ENCODE results near the gene EXOC8.
"Not testable (repeated sequence)": the region's sequence is repeated elsewhere in the genome, so short reads cannot be mapped to it uniquely, and the experiment has no call there.

EXOC8 gene

GRCh38 chr1:231351816-231352215 is 14.2 kb upstream of the EXOC8 start:
- no peak for DNase-seq (ENCODE audit: low read depth)

- DNase-seq (ENCODE audit: low read depth): not testable (repeated sequence)
Measured at GRCh38 chr1:231348856-231349255, 11.2 kb upstream of the EXOC8 start.

GRCh38 chr1:231348442-231348841 is 10.8 kb upstream of the EXOC8 start:
- no peak for DNase-seq (ENCODE audit: low read depth)

GRCh38 chr1:231347961-231348360 is 10.3 kb upstream of the EXOC8 start:
- no peak for DNase-seq (ENCODE audit: low read depth)

GRCh38 chr1:231340328-231341013 is 2.8 kb upstream of the EXOC8 start:
- DNase-seq (ENCODE audit: low read depth): no peak

- DNase-seq (ENCODE audit: low read depth): no peak
Measured at GRCh38 chr1:231338270-231339128, 847 bp upstream of the EXOC8 start, which contains the start of gene SPRTN. SPRTN (plus strand) TSS chr1:231338293; CDS start chr1:231338384, 91 bp downstream.

- no peak for DNase-seq (ENCODE audit: low read depth)
Measured at GRCh38 chr1:231337043-231337471, 595 bp downstream of the EXOC8 start.

GRCh38 chr1:231335663-231336602 is 1.7 kb downstream of the EXOC8 start:
- DNase-seq (ENCODE audit: low read depth): no peak

- no peak for DNase-seq (ENCODE audit: low read depth)
Measured at GRCh38 chr1:231334952-231335351, 2.7 kb downstream of the EXOC8 start.

GRCh38 chr1:231334079-231334666 is 3.5 kb downstream of the EXOC8 start:
- DNase-seq (ENCODE audit: low read depth): no peak

GRCh38 chr1:231332761-231333160 is 4.9 kb downstream of the EXOC8 start:
- DNase-seq (ENCODE audit: low read depth): no peak

- no peak for DNase-seq (ENCODE audit: low read depth)
Measured at GRCh38 chr1:231329483-231329882, 8.2 kb downstream of the EXOC8 start.

- no peak for DNase-seq (ENCODE audit: low read depth)
Measured at GRCh38 chr1:231327617-231328016, 10.0 kb downstream of the EXOC8 start.

- no peak for DNase-seq (ENCODE audit: low read depth)
Measured at GRCh38 chr1:231326248-231326647, 11.4 kb downstream of the EXOC8 start.

GRCh38 chr1:231324660-231325059 is 13.0 kb downstream of the EXOC8 start:
- no peak for DNase-seq (ENCODE audit: low read depth)

GRCh38 chr1:231322880-231323530 is 14.6 kb downstream of the EXOC8 start:
- DNase-seq (ENCODE audit: low read depth): no peak

- DNase-seq (ENCODE audit: low read depth): no peak
Measured at GRCh38 chr1:231319080-231319479, 18.6 kb downstream of the EXOC8 start.

- DNase-seq (ENCODE audit: low read depth): no peak
Measured at GRCh38 chr1:231318568-231318967, 19.1 kb downstream of the EXOC8 start.

- no peak for DNase-seq (ENCODE audit: low read depth)
Measured at GRCh38 chr1:231318015-231318355, 19.7 kb downstream of the EXOC8 start.

- DNase-seq (ENCODE audit: low read depth): no peak
Measured at GRCh38 chr1:231317306-231318014, 20.2 kb downstream of the EXOC8 start.

GRCh38 chr1:231315887-231316286 is 21.8 kb downstream of the EXOC8 start:
- no peak for DNase-seq (ENCODE audit: low read depth)
